HCT116 (cell line): ENCODE results near the gene HEXD. TPM values are rescaled to one million over a fixed set of nuclear protein-coding genes. Genes with fewer than 3 reads are reported as not detected.
A peak's percentile ranks its signal among the peaks of the same experiment; 100 is the strongest.

Source experiments
- ATAC-seq: fragments of 200-7000 bp; cut with Tn5 transposase; 2 replicates; pipeline ENCODE4 v1.9.1; 2020; ENCODE audit warnings: mild to moderate bottlenecking, moderate library complexity
- BruUV-seq: library from RNA; stranded (reverse); fragments of 400-500 nt; replicated peaks from 2 replicates; lab custom pipeline; 2021; lab: Mats Ljungman, UMichigan
- CTCF ChIA-PET: fragments of 300-600 bp; sonication (Branson Sonifier 250); formaldehyde crosslinking; loops from one replicate; lab custom pipeline; 2021; ENCODE audit warnings: antibody characterized with exemption; lab: Charles Lee
- POLR2A ChIA-PET: fragments of 300-600, 350-600 bp; sonication (Branson Sonifier 250); formaldehyde crosslinking; loops from one replicate; lab custom pipeline; 2021; ENCODE audit warnings: antibody characterized with exemption; lab: Charles Lee
- RAD21 ChIA-PET, 2 experiments: fragments of 300-600 bp; sonication (Branson Sonifier 250); formaldehyde crosslinking; loops; one replicate each; lab custom pipeline; 2023; ENCODE audit warnings: low total read pairs in 2 of 2; ENCODE audit not compliant: uncharacterized antibody in 2 of 2, unreplicated experiment in 2 of 2, low non-redundant PET in 1 of 2; lab: Charles Lee
- DNase-seq: peaks from one replicate; pipeline ENCODE4 v3.0.0-alpha.2; 2010; ENCODE audit warnings: low read depth, low spot score
- H2AFZ ChIP-seq: fragments of 200-600 bp; shearing (Covaris generic), sonication (generic); 2 replicates; pipeline ENCODE4 v1.6.1; 2017; ENCODE audit warnings: low read depth, mixed run types, mixed read lengths, antibody characterized with exemption, low read length; ENCODE audit not compliant: poor library complexity, severe bottlenecking
- H3K27ac ChIP-seq: 2 replicates; pipeline ENCODE4 v1.5.1; 2012; ENCODE audit warnings: low read depth, low read length
- H3K27me3 ChIP-seq: fragments of 200-600 bp; sonication (generic); 2 replicates; pipeline ENCODE4 v1.6.1; 2016; ENCODE audit warnings: mixed run types, low read length, mixed read lengths; ENCODE audit not compliant: insufficient read depth
- H3K36me3 ChIP-seq, 2 experiments: fragments of 200-500 bp in 1 of 2; fragments of 200-600 bp in 1 of 2; sonication (Bioruptor generic) in 1 of 2; sonication (generic) in 1 of 2; 2 replicates each; pipeline versions ENCODE4 v1.5.1 to v1.6.1; 2014 to 2016; ENCODE audit warnings: low read length in 2 of 2, inconsistent platforms in 1 of 2, mixed read lengths in 1 of 2, mixed run types in 1 of 2; ENCODE audit not compliant: insufficient read depth in 2 of 2, control insufficient read depth in 1 of 2
- H3K4me1 ChIP-seq, 2 experiments: fragments of 200-600 bp in 1 of 2; sonication (generic) in 1 of 2; 2 replicates each; pipeline versions ENCODE4 v1.5.1 to v1.6.1; 2012 to 2017; ENCODE audit warnings: low read length in 2 of 2, inconsistent platforms in 1 of 2, mild to moderate bottlenecking in 1 of 2, mixed read lengths in 1 of 2, mixed run types in 1 of 2, moderate library complexity in 1 of 2; ENCODE audit not compliant: insufficient read depth in 2 of 2, control insufficient read depth in 1 of 2
- H3K4me2 ChIP-seq: fragments of 200-600 bp; sonication (generic); 2 replicates; pipeline ENCODE4 v1.6.1; 2017; ENCODE audit warnings: mixed run types, low read length, mixed read lengths
- H3K4me3 ChIP-seq, 2 experiments: fragments of 200-600 bp in 1 of 2; sonication (generic) in 1 of 2; replicated peaks in 1 of 2; 2 replicates each; pipeline ENCODE4 v1.5.1; 2011 to 2016; ENCODE audit warnings: low read length in 2 of 2, control low read depth in 1 of 2, low read depth in 1 of 2, mild to moderate bottlenecking in 1 of 2, mixed read lengths in 1 of 2, mixed run types in 1 of 2
- H3K79me2 ChIP-seq: fragments of 200-600 bp; sonication (generic); 2 replicates; pipeline ENCODE4 v1.6.1; 2017; ENCODE audit warnings: mild to moderate bottlenecking, mixed run types, low read length, moderate library complexity, mixed read lengths; ENCODE audit not compliant: insufficient read depth
- H3K9ac ChIP-seq: fragments of 200-600 bp; sonication (generic); 2 replicates; pipeline ENCODE4 v1.6.1; 2016; ENCODE audit warnings: low read length, mixed read lengths
- H3K9me2 ChIP-seq: fragments of 200-600 bp; sonication (generic), shearing (Covaris generic); 2 replicates; pipeline ENCODE4 v1.6.1; 2017; ENCODE audit warnings: mixed run types, mild to moderate bottlenecking, moderate library complexity; ENCODE audit not compliant: insufficient read depth
- H3K9me3 ChIP-seq, 2 experiments: fragments of 200-500 bp in 1 of 2; fragments of 200-600 bp in 1 of 2; sonication (Bioruptor generic) in 1 of 2; sonication (generic) in 1 of 2; 2 replicates each; pipeline ENCODE4 v1.6.1; 2014 to 2017; ENCODE audit warnings: low read length in 2 of 2, mixed read lengths in 2 of 2, inconsistent platforms in 1 of 2, low read depth in 1 of 2, mild to moderate bottlenecking in 1 of 2, mixed run types in 1 of 2, moderate library complexity in 1 of 2; ENCODE audit not compliant: control insufficient read depth in 1 of 2, insufficient read depth in 1 of 2
- H4K20me1 ChIP-seq: fragments of 200-600 bp; sonication (generic), shearing (Covaris generic); 2 replicates; pipeline ENCODE4 v1.6.1; 2017; ENCODE audit warnings: mixed run types, mild to moderate bottlenecking, moderate library complexity; ENCODE audit not compliant: insufficient read depth
- CEBPB ChIP-seq: IDR thresholded peaks from 2 replicates; pipeline ENCODE4 v1.6.1; 2012; ENCODE audit warnings: low read depth
- EGR1 ChIP-seq: IDR thresholded peaks from 2 replicates; pipeline ENCODE4 v1.6.1; 2012; ENCODE audit warnings: low read depth
- ELF1 ChIP-seq: IDR thresholded peaks from 2 replicates; pipeline ENCODE4 v1.6.1; 2012; ENCODE audit warnings: low read depth, borderline replicate concordance
- EZH2 ChIP-seq: fragments of 200-600 bp; sonication (generic); IDR thresholded peaks from 2 replicates; pipeline ENCODE4 v1.6.1; 2017; ENCODE audit warnings: antibody characterized with exemption, mixed run types
- EZH2phosphoT487 ChIP-seq: fragments of 200-600 bp; IDR thresholded peaks from 2 replicates; pipeline ENCODE4 v1.6.1; 2018; ENCODE audit warnings: antibody characterized with exemption, borderline replicate concordance
- FOSL1 ChIP-seq: IDR thresholded peaks from 2 replicates; pipeline ENCODE4 v1.6.1; 2012; ENCODE audit warnings: low read depth
- JUND ChIP-seq: IDR thresholded peaks from 2 replicates; pipeline ENCODE4 v1.6.1; 2012
- POLR2A ChIP-seq: IDR thresholded peaks from 2 replicates; pipeline ENCODE4 v1.7.0; 2011; ENCODE audit warnings: borderline replicate concordance; ENCODE audit not compliant: insufficient read depth, insufficient read length; ENCODE audit errors: extremely low read depth
- RAD21 ChIP-seq: IDR thresholded peaks from 2 replicates; pipeline ENCODE4 v1.6.1; 2012; ENCODE audit warnings: low read depth, mild to moderate bottlenecking
- SIN3A ChIP-seq: IDR thresholded peaks from 2 replicates; pipeline ENCODE4 v1.6.1; 2012; ENCODE audit warnings: low read depth
- SP1 ChIP-seq: IDR thresholded peaks from 2 replicates; pipeline ENCODE4 v1.6.1; 2012; ENCODE audit warnings: low read depth
- SRF ChIP-seq: IDR thresholded peaks from 2 replicates; pipeline ENCODE4 v1.6.1; 2012; ENCODE audit warnings: low read depth
- TCF7L2 ChIP-seq: IDR thresholded peaks from 2 replicates; pipeline ENCODE4 v1.7.0; 2011; ENCODE audit warnings: borderline replicate concordance, inconsistent platforms; ENCODE audit not compliant: insufficient read depth, insufficient read length; ENCODE audit errors: extremely low read depth
- YY1 ChIP-seq: IDR thresholded peaks from 2 replicates; pipeline ENCODE4 v1.6.1; 2011; ENCODE audit warnings: low read length, low read depth, moderate library complexity, mild to moderate bottlenecking; ENCODE audit not compliant: insufficient replicate concordance; ENCODE audit errors: extremely low read depth
- ZFX ChIP-seq: fragments of 450-650 bp; IDR thresholded peaks from 2 replicates; pipeline ENCODE4 v1.6.1; 2017
- ZNF274 ChIP-seq: fragments of 200-500 bp; sonication (Bioruptor generic); IDR thresholded peaks from 2 replicates; pipeline ENCODE4 v1.6.1; 2014; ENCODE audit warnings: mild to moderate bottlenecking, low read depth, low read length, inconsistent platforms
- intact Hi-C: fragments of 100-400 bp; cut with micrococcal nuclease; formaldehyde crosslinking; loops from 2 replicates; pipeline ENCODE4 v1.10.0; 2022
- total RNA-seq: library from RNA; stranded (reverse); gene quantifications from one replicate; pipeline ENCODE4 v1.2.1, GENCODE V29; 2021; ENCODE audit not compliant: unreplicated experiment
- TF ChIP-seq, protein P1 (sequence below): IDR thresholded peaks from 2 replicates; pipeline ENCODE4 v1.6.1; 2011; ENCODE audit warnings: mild to moderate bottlenecking, low read length, moderate library complexity; ENCODE audit not compliant: insufficient replicate concordance; ENCODE audit errors: extremely low read depth
- TF ChIP-seq, protein P2 (sequence below): IDR thresholded peaks from 2 replicates; pipeline ENCODE4 v1.6.1; 2012
- TF ChIP-seq, protein P3 (sequence below): IDR thresholded peaks from 2 replicates; pipeline ENCODE4 v1.6.1; 2012; ENCODE audit warnings: low read depth
- TF ChIP-seq, protein P4 (sequence below), 3 experiments: fragments of 200-600 bp in 1 of 3; sonication (generic) in 1 of 3; IDR thresholded peaks in 2 of 3; conservative IDR thresholded peaks in 1 of 3; 2 replicates each; pipeline ENCODE4 v1.5.1; 2012 to 2017; ENCODE audit warnings: low read depth in 2 of 3, low read length in 2 of 3, antibody characterized with exemption in 1 of 3, borderline replicate concordance in 1 of 3, control low read depth in 1 of 3, mild to moderate bottlenecking in 1 of 3, mixed read lengths in 1 of 3, mixed run types in 1 of 3, moderate library complexity in 1 of 3; ENCODE audit not compliant: insufficient read depth in 1 of 3

Gene HEXD
- total RNA-seq, 1 experiment from 2014 or later, result 45.2 TPM

DNA sequence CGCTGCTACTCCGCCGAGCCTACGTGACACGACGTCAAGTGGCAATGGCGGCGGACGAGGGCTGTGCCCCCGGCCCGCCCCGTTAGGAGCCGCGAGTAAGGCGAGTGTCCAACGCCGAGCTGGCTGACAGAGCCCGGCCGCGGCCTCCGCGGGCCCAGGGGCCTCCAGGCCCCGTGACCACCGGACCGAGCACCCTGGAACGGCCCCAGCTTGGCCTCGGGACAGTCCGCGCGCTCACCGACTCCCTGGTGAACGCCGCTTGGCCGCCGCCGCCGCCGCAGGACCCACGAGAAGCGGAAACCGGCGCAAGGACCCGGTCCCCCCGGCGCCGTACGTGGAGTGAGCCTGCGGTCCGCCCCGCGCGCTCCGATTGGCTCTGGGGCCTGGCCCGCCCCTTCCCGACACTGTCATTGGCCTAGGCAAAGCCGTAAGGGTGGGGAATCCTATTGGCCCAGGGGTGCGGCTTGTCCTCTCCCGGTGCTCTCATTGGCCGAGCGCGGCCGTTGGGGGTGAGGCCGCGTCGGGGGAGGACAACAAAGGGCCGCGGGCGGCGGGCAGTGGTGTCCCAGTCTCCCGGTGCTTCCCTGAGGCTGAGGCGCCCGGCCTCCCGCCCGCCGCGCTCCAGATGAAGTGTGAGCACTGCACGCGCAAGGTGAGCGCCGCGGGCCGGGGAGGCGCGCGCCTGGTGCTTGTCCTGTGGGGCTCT lies 40.2 kb downstream of the HEXD start, which contains the start of gene NARF:
TSS of gene NARF (plus strand) at position 563 of the 706 bp plus-strand sequence. CDS start at position 626, 63 bp downstream.
- BruUV-seq, result no TSS peak
- Histone ChIP-seq H3K79me2 (peaks cover 5% of the 10 kb centered on the region; the same call in 1 of the 2 replicates), H3K9me3 (no peaks in the 10 kb centered on the region), H3K27me3 (no peaks in the 10 kb centered on the region), H3K4me2 (peak within 1 kb of the TSS; percentile 76), H3K4me1 (peaks cover 8 to 19% of the 10 kb centered on the region in 2 experiments; a peak in 3 of 4 replicates), H3K36me3 (peaks cover 8 to 17% of the 10 kb centered on the region in 2 experiments; a peak in 3 of 4 replicates), H3K27ac (peak within 1 kb of the TSS; percentile 99), H3K9ac (peak within 1 kb of the TSS; percentile 86), H2AFZ (no peak within 1 kb of the TSS), H4K20me1 (no peaks in the 10 kb centered on the region), H3K9me2 (no peaks in the 10 kb centered on the region), H3K4me3 (peak within 1 kb of the TSS; percentile 76 to 96)
- RAD21 ChIA-PET, result no interaction called here
- POLR2A ChIA-PET, result no interaction called here
- DNase-seq (peak; percentile 98), ATAC-seq (peak; percentile 98)
- intact Hi-C loops, result loop anchor here (1.0 to 2.0 kb wide), 3 partner anchors 8 to 93 kb away; partner anchors contain the start of gene CYBC1
- CTCF ChIA-PET, result no interaction called here
- TF ChIP-seq ZFX (peak; percentile 81; the same call in 1 of the 2 replicates), FOSL1 (no peak), YY1 (peak; percentile 98), CEBPB (no peak), POLR2A (peak; percentile 58), JUND (no peak), EZH2 (no peak), SIN3A (peak; percentile 95), ZNF274 (no peak), TCF7L2 (peak; percentile 98), EGR1 (peak; percentile 69), SP1 (peak; percentile 99), SRF (no peak), EZH2phosphoT487 (no peak), RAD21 (no peak), ELF1 (no peak)
- TF ChIP-seq, protein P1, sequence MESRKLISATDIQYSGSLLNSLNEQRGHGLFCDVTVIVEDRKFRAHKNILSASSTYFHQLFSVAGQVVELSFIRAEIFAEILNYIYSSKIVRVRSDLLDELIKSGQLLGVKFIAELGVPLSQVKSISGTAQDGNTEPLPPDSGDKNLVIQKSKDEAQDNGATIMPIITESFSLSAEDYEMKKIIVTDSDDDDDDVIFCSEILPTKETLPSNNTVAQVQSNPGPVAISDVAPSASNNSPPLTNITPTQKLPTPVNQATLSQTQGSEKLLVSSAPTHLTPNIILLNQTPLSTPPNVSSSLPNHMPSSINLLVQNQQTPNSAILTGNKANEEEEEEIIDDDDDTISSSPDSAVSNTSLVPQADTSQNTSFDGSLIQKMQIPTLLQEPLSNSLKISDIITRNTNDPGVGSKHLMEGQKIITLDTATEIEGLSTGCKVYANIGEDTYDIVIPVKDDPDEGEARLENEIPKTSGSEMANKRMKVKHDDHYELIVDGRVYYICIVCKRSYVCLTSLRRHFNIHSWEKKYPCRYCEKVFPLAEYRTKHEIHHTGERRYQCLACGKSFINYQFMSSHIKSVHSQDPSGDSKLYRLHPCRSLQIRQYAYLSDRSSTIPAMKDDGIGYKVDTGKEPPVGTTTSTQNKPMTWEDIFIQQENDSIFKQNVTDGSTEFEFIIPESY, result no peak
- TF ChIP-seq, protein P2, sequence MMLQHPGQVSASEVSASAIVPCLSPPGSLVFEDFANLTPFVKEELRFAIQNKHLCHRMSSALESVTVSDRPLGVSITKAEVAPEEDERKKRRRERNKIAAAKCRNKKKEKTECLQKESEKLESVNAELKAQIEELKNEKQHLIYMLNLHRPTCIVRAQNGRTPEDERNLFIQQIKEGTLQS, result no peak
- TF ChIP-seq, protein P3, sequence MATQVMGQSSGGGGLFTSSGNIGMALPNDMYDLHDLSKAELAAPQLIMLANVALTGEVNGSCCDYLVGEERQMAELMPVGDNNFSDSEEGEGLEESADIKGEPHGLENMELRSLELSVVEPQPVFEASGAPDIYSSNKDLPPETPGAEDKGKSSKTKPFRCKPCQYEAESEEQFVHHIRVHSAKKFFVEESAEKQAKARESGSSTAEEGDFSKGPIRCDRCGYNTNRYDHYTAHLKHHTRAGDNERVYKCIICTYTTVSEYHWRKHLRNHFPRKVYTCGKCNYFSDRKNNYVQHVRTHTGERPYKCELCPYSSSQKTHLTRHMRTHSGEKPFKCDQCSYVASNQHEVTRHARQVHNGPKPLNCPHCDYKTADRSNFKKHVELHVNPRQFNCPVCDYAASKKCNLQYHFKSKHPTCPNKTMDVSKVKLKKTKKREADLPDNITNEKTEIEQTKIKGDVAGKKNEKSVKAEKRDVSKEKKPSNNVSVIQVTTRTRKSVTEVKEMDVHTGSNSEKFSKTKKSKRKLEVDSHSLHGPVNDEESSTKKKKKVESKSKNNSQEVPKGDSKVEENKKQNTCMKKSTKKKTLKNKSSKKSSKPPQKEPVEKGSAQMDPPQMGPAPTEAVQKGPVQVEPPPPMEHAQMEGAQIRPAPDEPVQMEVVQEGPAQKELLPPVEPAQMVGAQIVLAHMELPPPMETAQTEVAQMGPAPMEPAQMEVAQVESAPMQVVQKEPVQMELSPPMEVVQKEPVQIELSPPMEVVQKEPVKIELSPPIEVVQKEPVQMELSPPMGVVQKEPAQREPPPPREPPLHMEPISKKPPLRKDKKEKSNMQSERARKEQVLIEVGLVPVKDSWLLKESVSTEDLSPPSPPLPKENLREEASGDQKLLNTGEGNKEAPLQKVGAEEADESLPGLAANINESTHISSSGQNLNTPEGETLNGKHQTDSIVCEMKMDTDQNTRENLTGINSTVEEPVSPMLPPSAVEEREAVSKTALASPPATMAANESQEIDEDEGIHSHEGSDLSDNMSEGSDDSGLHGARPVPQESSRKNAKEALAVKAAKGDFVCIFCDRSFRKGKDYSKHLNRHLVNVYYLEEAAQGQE, result no peak
- TF ChIP-seq, protein P4, sequence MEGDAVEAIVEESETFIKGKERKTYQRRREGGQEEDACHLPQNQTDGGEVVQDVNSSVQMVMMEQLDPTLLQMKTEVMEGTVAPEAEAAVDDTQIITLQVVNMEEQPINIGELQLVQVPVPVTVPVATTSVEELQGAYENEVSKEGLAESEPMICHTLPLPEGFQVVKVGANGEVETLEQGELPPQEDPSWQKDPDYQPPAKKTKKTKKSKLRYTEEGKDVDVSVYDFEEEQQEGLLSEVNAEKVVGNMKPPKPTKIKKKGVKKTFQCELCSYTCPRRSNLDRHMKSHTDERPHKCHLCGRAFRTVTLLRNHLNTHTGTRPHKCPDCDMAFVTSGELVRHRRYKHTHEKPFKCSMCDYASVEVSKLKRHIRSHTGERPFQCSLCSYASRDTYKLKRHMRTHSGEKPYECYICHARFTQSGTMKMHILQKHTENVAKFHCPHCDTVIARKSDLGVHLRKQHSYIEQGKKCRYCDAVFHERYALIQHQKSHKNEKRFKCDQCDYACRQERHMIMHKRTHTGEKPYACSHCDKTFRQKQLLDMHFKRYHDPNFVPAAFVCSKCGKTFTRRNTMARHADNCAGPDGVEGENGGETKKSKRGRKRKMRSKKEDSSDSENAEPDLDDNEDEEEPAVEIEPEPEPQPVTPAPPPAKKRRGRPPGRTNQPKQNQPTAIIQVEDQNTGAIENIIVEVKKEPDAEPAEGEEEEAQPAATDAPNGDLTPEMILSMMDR (IDR thresholded peaks at IDR 0.05 in 2 of 3, conservative IDR thresholded peaks at IDR 0.05 in 1 of 3; ENCODE audit: borderline replicate concordance in 1 of 3, insufficient read depth in 1 of 3, low read depth in 2 of 3, low read length in 2 of 3), result no peak
